Nephron progenitor cell (in vitro differentiated cells): ENCODE results near the gene PRKACB.

Source experiments
- DNase-seq: peaks from one replicate; pipeline ENCODE4 v3.0.0; 2021
- H3K27ac Mint-ChIP-seq: 2 replicates; pipeline ENCODE4 v1.8.0; 2021; ENCODE audit warnings: mild to moderate bottlenecking, moderate library complexity, mixed read lengths
- H3K27me3 Mint-ChIP-seq: 2 replicates; pipeline ENCODE4 v1.8.0; 2021; ENCODE audit warnings: mild to moderate bottlenecking, low read depth, mixed read lengths; ENCODE audit not compliant: poor library complexity
- H3K36me3 Mint-ChIP-seq: 2 replicates; pipeline ENCODE4 v1.8.0; 2021; ENCODE audit warnings: low read depth, mixed read lengths
- H3K4me1 Mint-ChIP-seq: 2 replicates; pipeline ENCODE4 v1.8.0; 2021; ENCODE audit warnings: mixed read lengths
- H3K4me3 Mint-ChIP-seq: 2 replicates; pipeline ENCODE4 v1.8.0; 2021; ENCODE audit warnings: mild to moderate bottlenecking, moderate library complexity, mixed read lengths
- H3K9me3 Mint-ChIP-seq: 2 replicates; pipeline ENCODE4 v1.8.0; 2021; ENCODE audit warnings: mild to moderate bottlenecking, moderate library complexity, mixed read lengths
- TF ChIP-seq, protein P1 (sequence below): fragments of 200-600 bp; sonication (generic); IDR thresholded peaks from 2 replicates; pipeline ENCODE4 v1.5.0; 2021; ENCODE audit warnings: antibody characterized with exemption

Gene PRKACB

DNA sequence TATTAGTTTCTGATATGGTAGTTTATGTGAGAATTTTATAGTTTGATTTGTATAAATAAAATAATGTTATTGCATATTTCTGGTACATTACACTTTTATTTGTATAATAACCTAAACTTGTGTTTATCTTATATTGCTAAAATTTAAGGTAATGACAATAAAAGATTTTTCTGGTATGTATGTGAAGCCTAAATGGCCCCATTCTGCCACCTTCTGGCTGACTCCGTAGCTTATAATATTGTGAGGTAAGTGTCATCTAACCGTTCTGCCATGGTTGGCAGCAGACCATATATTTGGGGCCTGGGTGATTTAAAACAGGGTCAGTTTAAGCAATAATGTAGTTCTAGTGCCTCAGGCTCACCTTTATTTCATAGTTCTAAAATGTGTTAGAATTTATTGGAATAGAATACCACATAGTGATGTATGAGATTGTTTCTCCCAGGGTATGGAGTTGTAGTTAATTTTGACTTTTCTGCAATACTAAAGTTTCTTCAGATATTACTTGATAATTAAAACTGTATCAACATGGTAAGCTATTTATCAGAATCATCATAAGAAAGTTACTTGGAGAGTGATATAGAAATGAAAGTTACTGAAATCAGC, 21.2 kb upstream of the PRKACB start:
- Mint-ChIP-seq H3K27ac (no peak overlapping the region), H3K36me3 (peaks cover 46% of the 10 kb centered on the region), H3K27me3 (no peaks in the 10 kb centered on the region), H3K4me1 (peaks cover 26% of the 10 kb centered on the region), H3K9me3 (peaks cover 20% of the 10 kb centered on the region), H3K4me3 (no peak overlapping the region)
- TF ChIP-seq, protein P1, sequence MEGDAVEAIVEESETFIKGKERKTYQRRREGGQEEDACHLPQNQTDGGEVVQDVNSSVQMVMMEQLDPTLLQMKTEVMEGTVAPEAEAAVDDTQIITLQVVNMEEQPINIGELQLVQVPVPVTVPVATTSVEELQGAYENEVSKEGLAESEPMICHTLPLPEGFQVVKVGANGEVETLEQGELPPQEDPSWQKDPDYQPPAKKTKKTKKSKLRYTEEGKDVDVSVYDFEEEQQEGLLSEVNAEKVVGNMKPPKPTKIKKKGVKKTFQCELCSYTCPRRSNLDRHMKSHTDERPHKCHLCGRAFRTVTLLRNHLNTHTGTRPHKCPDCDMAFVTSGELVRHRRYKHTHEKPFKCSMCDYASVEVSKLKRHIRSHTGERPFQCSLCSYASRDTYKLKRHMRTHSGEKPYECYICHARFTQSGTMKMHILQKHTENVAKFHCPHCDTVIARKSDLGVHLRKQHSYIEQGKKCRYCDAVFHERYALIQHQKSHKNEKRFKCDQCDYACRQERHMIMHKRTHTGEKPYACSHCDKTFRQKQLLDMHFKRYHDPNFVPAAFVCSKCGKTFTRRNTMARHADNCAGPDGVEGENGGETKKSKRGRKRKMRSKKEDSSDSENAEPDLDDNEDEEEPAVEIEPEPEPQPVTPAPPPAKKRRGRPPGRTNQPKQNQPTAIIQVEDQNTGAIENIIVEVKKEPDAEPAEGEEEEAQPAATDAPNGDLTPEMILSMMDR, result peak; percentile 51
- peak; percentile 28 for DNase-seq

DNA sequence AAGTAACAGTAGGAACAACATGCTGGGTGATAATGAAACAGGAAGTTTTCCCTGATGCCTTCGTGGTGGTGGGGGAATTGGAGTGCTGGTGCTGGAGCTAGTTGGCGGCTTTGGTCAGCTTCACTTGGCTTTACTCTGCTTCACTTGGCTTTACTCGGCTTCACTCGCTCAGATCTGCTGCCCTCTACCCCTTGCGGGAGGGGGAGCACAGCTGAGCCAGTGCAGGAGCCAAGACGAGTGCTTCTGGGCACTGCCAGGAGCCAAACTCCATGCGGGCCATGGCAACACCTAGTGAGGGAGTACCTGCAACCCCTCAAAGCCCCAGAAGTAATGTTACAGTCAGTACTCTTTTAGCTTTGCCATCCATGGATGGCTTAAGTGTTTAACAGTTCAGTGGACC, 10.6 kb upstream of the PRKACB start:
- TF ChIP-seq, protein P1, result no peak
- peaks cover 64% of the 10 kb centered on the region for H3K9me3 Mint-ChIP-seq
- no peak overlapping the region for H3K27ac Mint-ChIP-seq
- peaks cover 85% of the 10 kb centered on the region for H3K36me3 Mint-ChIP-seq
- H3K27me3 Mint-ChIP-seq, result peaks cover 3% of the 10 kb centered on the region
- DNase-seq, result no peak
- H3K4me1 Mint-ChIP-seq, result no peaks in the 10 kb centered on the region
- no peak overlapping the region for H3K4me3 Mint-ChIP-seq

DNA sequence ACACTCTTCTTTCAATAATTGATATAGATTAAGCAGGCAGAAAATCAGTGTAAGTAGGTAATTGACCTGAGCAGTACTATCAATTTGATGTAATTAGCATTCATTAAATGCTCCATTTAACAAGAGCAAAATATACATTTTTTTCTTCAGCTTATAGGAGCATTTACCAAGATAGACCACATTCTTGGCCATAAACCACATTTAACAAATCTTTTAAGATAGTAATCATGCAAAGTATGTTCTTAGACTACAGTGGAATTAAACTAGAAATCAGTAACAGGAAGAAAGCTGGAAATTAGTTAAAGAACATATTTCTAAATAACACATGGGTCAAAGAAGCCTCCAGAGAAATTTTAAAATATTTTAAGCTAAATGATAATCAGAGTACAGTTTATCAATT, 8.7 kb upstream of the PRKACB start:
- DNase-seq, result no peak
- Mint-ChIP-seq H3K4me3 (no peak overlapping the region), H3K4me1 (no peaks in the 10 kb centered on the region), H3K36me3 (peaks cover 86% of the 10 kb centered on the region), H3K9me3 (peaks cover 65% of the 10 kb centered on the region), H3K27ac (no peak overlapping the region), H3K27me3 (peaks cover 3% of the 10 kb centered on the region)
- TF ChIP-seq, protein P1, result no peak

GRCh38 chr1:84141182-84142003, 2.7 kb upstream of the PRKACB start:
- TF ChIP-seq, protein P1, result no peak
- Mint-ChIP-seq H3K27me3 (peaks cover 3% of the 10 kb centered on the region), H3K4me1 (no peaks in the 10 kb centered on the region), H3K27ac (peak overlapping the region; percentile 7), H3K9me3 (peaks cover 27% of the 10 kb centered on the region), H3K4me3 (no peak overlapping the region), H3K36me3 (peaks cover 29% of the 10 kb centered on the region)
- DNase-seq, result no peak

GRCh38 chr1:84145068-84145467, 997 bp downstream of the PRKACB start:
- no peaks in the 10 kb centered on the region for H3K36me3 Mint-ChIP-seq
- TF ChIP-seq, protein P1, result no peak
- H3K27ac Mint-ChIP-seq, result no peak overlapping the region
- H3K4me3 Mint-ChIP-seq, result no peak overlapping the region
- H3K27me3 Mint-ChIP-seq, result no peaks in the 10 kb centered on the region
- H3K4me1 Mint-ChIP-seq, result no peaks in the 10 kb centered on the region
- no peak for DNase-seq
- no peaks in the 10 kb centered on the region for H3K9me3 Mint-ChIP-seq
